GM18858 (cell line): ENCODE data around the gene SPAG16.

Experiments
- ATAC-seq: cut with Tn5 transposase; IDR thresholded peaks from one replicate; pipeline ENCODE4 v1.9.1; 2021; ENCODE audit not compliant: unreplicated experiment

The SPAG16 gene

GRCh38 chr2:213787869-213788268 is 503.6 kb downstream of the SPAG16 start:
- peak; percentile 81 for ATAC-seq

DNA sequence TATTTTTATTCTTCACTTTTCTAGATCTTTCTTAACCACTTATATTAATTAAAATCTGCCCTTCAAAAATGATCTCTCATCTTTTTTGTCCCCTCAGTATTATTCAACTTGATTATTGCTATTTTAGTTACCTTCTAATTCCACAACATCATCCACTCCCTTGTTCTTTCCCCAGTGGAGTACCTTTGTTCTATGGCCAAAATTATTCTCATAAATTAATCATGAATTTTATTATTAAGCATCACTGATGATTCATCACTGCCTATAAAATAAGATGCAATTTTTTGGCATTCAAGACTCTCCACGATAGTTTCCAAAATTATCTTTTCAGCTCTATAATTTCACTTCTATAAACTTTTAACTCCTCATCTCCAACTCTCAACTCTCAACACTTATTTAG is 505.7 kb downstream of the SPAG16 start:
- ATAC-seq: no peak

GRCh38 chr2:213792045-213792444 is 507.8 kb downstream of the SPAG16 start:
- no peak for ATAC-seq

DNA sequence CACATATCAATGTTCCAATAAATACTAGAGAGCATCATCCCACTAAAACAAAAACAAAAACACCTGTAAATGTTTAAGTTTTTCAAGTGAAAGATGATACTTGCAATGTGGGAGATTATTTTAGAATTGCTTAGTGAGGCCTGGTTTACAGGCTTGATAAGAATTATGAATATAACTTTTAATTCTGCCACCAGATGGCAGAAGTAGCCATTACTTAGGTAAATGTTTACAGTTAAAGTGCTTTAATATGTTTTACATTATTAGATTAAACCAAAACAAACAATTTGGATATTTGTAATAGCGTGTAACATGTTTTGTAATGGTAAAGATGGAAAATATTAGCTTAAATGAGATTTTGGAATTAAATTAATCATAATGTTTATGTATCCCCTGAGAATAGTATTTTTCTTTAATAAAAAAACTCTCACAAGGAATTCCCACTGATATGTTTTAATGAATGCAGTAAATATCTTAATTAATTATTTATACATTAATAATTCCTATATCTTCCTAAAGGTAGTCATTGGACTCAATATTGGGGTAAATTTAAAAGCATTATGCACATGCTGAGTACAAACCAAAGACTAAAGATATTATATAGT is 522.0 kb downstream of the SPAG16 start:
- ATAC-seq: no peak

DNA sequence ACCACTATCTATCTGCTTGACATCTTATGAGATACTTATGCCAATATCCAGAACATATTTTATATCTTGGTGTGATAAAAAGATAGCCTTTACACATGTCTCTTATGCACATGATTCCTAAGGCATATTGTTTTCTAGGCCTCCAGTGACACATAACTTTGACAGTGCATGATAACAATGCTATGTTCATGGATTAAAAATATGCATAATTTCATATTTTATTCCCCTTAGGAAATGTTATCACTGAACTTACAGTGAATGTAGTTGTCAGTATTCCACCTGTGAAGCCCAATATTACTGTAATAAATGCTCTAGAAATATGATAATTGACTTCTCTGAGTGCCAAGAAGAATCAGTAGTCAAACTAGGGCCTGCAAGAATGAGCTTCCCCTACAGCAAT is 532.3 kb downstream of the SPAG16 start:
- ATAC-seq: no peak

DNA sequence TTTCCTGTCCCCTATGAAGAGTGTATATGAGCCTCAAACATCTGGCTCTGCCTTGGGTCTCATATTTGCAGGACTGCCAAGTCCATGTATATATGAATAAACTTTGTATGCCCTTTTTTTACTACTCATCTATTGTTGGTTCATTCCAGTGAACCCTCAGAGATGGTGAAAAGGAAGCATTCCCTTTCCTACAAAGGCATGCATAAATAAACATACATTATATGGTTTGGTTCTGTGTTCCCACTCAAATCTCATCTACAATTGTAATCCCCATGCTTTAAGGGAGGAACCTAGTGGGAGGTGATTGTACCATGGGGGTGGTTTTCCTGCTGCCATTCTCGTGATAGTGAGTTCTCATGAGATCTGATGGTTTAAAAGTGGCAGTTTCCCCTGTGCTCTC is 534.2 kb downstream of the SPAG16 start:
- ATAC-seq: no peak

DNA sequence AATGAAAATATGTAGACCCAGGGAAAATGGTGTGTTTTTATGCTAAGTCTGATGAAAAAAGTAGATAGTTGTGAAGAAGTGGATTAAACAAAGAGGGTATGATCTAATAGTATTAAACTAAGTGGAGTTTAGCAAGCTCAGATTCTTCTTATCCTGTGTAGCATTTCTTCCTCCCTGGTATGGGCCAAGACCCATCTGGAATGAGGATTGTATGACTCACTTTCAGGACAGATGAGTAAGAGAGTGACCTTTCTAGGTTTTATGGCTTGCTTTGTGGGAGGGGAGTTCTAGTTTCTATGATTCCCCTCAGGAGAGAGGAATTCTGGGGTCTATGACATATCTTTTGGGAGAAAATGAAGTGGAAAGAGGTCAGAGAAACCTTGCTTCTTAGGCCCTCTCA is 550.1 kb downstream of the SPAG16 start:
- no peak for ATAC-seq

- ATAC-seq: no peak
Measured at GRCh38 chr2:213834746-213835145, 550.5 kb downstream of the SPAG16 start.

- ATAC-seq: no peak
Measured at GRCh38 chr2:213846856-213847255, 562.6 kb downstream of the SPAG16 start.

DNA sequence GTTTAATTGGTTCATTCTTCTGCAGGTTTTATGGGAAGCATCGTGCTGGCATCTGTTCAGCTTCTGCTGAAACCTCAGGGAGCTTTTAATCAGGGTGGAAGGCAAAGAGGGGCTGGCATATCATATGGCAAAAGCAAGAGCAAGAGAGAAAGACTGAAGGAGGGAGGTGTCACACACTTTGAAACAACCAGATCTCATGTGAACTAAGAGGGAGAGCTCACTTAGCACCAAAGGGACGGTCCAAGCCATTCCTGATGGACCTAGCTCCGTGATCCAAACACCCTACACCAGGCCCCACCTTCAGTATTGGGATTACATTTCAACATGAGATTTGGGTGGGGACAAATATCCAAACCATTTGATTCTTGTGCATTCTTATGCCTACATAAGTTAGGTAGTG is 563.1 kb downstream of the SPAG16 start:
- ATAC-seq: no peak

DNA sequence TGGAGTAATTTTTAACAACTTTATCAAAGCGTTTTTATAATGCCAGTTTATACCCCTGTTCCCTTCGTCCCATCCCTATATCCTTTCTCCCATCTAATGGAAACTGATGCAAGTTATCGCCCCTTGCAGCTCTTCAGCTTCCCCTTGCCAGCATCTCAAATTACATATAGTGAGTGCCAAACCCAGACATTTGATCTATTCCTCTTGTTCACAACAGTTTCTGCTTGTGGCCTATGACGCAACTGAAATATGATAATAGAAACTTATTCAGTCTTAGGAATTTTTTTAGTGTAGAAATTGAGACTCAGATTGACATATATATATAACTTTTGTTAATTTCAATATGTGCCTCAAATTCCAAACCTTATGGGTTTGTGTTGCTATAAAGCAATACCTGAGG is 564.4 kb downstream of the SPAG16 start:
- no peak for ATAC-seq

GRCh38 chr2:213861638-213862037 is 577.4 kb downstream of the SPAG16 start:
- no peak for ATAC-seq

DNA sequence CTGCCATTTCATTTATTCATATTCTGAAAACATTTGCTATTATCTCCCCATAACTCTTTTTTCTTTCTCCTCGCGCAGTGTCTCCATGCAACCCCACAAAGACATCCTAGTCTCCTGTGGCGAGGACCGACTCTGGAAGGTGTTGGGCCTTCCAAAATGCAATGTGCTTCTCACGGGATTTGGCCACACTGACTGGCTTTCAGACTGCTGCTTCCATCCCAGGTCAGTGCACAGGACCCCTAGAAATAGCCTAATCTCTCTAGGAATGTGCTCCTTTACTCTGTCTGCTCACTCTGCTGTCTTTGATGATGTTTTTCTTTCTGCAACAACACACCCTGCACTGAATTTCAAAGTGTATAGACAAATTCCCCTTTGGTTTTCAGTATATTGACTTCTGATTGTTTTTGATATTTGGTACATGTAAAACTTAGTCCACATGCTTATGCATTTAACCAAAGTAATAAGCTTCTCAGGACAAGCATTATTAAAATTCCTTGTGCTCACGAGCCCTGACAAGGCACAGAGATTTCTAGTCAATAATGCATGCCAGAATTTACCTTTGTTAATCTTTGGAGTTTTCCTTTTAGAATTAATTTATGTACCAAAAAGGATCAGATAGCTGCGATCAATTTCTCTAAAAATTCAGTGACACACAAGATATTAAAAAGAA is 578.3 kb downstream of the SPAG16 start:
- no peak for ATAC-seq

GRCh38 chr2:213863541-213863940 is 579.3 kb downstream of the SPAG16 start:
- ATAC-seq: no peak

DNA sequence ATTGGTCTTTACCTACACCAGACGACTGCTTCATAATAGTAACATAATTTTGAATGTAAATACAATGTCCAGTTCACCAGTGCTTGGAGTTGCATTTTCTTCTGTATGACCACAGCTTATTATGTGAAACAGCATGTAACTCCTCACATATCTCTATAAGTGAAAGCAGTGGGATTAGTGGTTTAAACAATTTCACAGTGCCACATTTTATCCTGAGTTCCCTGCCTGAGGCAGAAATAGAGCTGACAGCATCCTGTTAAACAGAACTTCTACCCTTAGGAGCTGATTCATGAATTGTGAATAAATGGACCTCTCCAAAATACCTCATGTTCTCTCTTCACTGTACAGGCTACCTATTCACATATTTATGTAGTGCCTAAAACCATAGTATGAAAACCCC is 584.3 kb downstream of the SPAG16 start:
- ATAC-seq: no peak

DNA sequence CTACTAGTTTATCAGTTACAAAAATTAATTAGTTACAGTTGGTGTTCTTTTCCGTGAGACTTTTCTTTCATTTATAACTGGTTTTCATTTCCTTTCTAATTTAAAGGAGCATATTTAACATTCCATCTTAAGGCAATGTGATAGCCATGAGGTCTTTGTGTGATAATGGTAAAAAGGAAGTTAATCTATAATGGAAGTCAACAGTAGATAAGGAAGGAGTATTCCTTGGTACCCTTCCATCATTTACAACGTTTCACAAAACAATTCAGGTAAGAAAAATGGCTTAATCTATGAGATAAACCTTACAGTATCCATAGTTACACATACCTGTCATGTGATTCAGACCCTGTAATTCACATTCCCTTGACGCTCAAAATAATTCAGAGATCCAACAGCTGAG is 601.2 kb downstream of the SPAG16 start:
- no peak for ATAC-seq

GRCh38 chr2:213914510-213914909 is 630.2 kb downstream of the SPAG16 start:
- no peak for ATAC-seq

DNA sequence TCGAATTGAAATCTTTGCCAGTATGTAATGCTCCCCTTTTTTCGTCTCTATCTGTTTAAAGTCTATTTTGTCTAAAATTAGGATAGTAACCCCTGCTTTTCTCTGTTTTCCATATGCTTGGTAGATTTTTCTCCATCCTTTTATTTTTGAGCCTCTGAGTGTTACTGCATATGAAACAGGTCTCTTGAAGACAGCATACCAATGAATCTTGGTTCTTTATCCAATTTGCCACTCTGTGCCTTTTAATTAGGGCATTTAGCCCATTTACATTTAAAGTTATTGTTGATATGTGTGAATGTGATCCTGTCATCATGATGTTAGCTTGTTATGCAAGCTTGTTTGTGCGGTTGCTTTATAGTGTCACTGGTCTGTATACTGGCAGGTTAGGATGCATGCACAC is 635.8 kb downstream of the SPAG16 start:
- no peak for ATAC-seq

- ATAC-seq: no peak
Measured at GRCh38 chr2:213923543-213923942, 639.3 kb downstream of the SPAG16 start.

DNA sequence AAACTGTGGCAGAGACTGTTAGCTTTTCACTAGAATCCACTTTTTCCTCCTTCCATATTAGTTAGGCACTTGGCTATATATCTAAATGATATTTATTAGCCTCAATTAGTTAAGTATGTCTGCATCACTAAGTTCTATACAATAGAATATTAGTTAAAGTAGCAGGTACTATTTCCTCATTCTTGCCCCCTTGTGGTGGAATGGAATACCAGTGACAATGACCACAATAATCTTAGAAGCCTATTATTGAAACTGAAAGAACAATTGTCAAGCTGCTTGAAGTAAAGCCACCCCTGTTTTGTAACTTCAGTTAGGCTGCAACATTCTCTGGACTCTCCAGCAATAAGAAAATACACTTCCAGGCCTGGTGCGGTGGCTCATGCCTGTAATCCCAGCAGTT is 650.3 kb downstream of the SPAG16 start:
- ATAC-seq: peak; percentile 98

GRCh38 chr2:213958086-213958485 is 673.8 kb downstream of the SPAG16 start:
- no peak for ATAC-seq

DNA sequence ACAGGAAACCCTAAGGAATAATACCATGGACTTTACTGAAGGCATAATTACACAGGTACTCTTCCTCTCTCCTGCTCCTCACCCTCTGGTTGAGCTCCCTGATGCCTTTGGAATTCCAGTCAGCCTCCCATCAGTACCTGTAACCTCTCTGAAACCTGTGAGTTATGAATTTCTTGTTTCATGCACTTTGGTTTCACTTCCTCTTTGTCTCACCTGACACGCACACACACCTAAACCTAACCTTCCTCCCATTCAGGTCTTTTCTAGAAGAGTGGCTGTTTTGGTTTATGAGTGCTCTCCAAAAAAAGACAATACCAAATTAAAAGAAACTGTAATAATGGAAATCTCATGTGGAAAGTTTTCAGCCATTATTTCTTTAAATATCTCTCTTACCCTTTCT is 675.3 kb downstream of the SPAG16 start:
- peak; percentile 64 for ATAC-seq

- no peak for ATAC-seq
Measured at GRCh38 chr2:213971536-213971935, 687.3 kb downstream of the SPAG16 start.
